Uterus (tissue), 2 donors: ENCODE measurements around the gene PLPPR3.

Source experiments
- POLR2A ChIP-seq, 2 donors: fragments of 450-650 bp; IDR thresholded peaks; one replicate each; pipeline ENCODE4 v1.6.1; 2016; ENCODE audit warnings: antibody characterized with exemption in 2 of 2, mild to moderate bottlenecking in 1 of 2, moderate library complexity in 1 of 2
- TF ChIP-seq, protein P1 (sequence below), 4 experiments: fragments of 200-600 bp in 2 of 4; fragments of 450-650 bp in 2 of 4; sonication (generic) in 2 of 4; IDR thresholded peaks; one replicate each; pipeline ENCODE4 v1.5.1; 2016 to 2019; ENCODE audit warnings: antibody characterized with exemption in 4 of 4, mild to moderate bottlenecking in 2 of 4, moderate library complexity in 1 of 4

DNA sequence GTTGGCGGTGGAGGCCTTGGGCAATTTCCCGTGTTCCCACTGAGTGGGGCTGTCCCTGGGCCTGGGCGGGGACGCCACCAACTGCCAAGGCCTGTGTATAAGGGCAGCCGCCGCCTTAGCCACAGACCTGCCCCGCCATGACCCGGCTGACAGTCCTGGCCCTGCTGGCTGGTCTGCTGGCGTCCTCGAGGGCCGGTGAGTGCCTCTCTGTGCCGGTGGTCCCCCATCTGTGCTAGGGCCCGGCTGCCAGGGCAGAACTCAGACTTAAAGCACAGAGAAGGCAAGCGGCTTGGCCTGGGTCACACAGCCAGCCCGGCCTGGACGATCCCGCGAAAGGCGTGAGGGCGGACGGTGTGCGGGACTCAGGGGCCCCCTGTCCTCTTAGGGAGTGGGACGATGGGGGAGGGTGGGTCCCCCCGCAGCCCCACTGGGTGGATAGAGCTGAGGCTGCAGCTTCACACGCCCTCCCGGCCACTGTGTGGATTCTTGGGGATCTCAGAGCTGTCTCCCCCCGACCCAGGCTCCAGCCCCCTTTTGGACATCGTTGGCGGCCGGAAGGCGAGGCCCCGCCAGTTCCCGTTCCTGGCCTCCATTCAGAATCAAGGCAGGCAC lies 6.1 kb upstream of the PLPPR3 start, which contains the start of gene AZU1:
- TF ChIP-seq, protein P1, sequence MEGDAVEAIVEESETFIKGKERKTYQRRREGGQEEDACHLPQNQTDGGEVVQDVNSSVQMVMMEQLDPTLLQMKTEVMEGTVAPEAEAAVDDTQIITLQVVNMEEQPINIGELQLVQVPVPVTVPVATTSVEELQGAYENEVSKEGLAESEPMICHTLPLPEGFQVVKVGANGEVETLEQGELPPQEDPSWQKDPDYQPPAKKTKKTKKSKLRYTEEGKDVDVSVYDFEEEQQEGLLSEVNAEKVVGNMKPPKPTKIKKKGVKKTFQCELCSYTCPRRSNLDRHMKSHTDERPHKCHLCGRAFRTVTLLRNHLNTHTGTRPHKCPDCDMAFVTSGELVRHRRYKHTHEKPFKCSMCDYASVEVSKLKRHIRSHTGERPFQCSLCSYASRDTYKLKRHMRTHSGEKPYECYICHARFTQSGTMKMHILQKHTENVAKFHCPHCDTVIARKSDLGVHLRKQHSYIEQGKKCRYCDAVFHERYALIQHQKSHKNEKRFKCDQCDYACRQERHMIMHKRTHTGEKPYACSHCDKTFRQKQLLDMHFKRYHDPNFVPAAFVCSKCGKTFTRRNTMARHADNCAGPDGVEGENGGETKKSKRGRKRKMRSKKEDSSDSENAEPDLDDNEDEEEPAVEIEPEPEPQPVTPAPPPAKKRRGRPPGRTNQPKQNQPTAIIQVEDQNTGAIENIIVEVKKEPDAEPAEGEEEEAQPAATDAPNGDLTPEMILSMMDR (IDR thresholded peaks at IDR 0.05): no peak
- TF ChIP-seq POLR2A (IDR thresholded peaks at IDR 0.05): no peak
